ENCODE measurements around the gene PRAME.

PRAME gene

GRCh38 chr22:22553735-22554586, 5.1 kb downstream of the PRAME start (continued):
- TF ChIP-seq ZNF488 (tag by site-specific recombination; IDR thresholded peaks at IDR 0.05) = no peak
- TF ChIP-seq ZNF624 (tag by site-specific recombination; IDR thresholded peaks at IDR 0.05) = no peak
- no peak for TF ChIP-seq ZNF133 (tag by site-specific recombination; IDR thresholded peaks at IDR 0.05)
- TF ChIP-seq TCF7L2 (IDR thresholded peaks at IDR 0.05; ENCODE audit: borderline replicate concordance, low read depth, low read length) = no peak
- TF ChIP-seq ZNF747 (tag by site-specific recombination; IDR thresholded peaks at IDR 0.05) = no peak
- no peak for TF ChIP-seq ZNF266 (tag by site-specific recombination; IDR thresholded peaks at IDR 0.05; ENCODE audit: low read depth)
- TF ChIP-seq KLF1 (tag by site-specific recombination; IDR thresholded peaks at IDR 0.05) = no peak
- no peak for TF ChIP-seq ZNF362 (tag by site-specific recombination; IDR thresholded peaks at IDR 0.05)

- H3K27ac ChIP-seq (ENCODE audit: extremely low read depth, low read depth, low read length) = no peak overlapping the region
- H3K9me3 ChIP-seq (ENCODE audit: control insufficient read depth, insufficient read depth, low read depth, low read length) = no peaks in the 10 kb centered on the region
- TF ChIP-seq OVOL3 (tag by site-specific recombination; IDR thresholded peaks at IDR 0.05) = no peak
- no peak for TF ChIP-seq ZNF629 (tag by site-specific recombination; IDR thresholded peaks at IDR 0.05)
- H3K4me3 ChIP-seq (ENCODE audit: low read depth, low read length) = no peak overlapping the region
- H3K4me1 ChIP-seq (ENCODE audit: control insufficient read depth, insufficient read depth, low read length) = no peaks in the 10 kb centered on the region
- POLR2A ChIA-PET = interaction anchor here (1.6 kb wide), 1 partner anchor 44 kb away, joined by 3 read pairs; no protein-coding TSS in a partner anchor
- H3K36me3 ChIP-seq (ENCODE audit: control insufficient read depth in 2 of 2, insufficient read depth in 1 of 2, low read length in 2 of 2) = peaks cover 0 to 27% of the 10 kb centered on the region in 2 experiments; a peak in 1 of 3 replicates
- CTCF ChIA-PET = interaction anchor here (0.7 to 1.1 kb wide), 2 partner anchors 24 to 391 kb away, joined by 3 to 8 read pairs; no protein-coding TSS in a partner anchor
Measured at GRCh38 chr22:22553141-22553540, 5.9 kb downstream of the PRAME start.

- Histone ChIP-seq H3K4me1 (ENCODE audit: control insufficient read depth, insufficient read depth, low read length) (no peaks in the 10 kb centered on the region), H3K9me3 (ENCODE audit: control insufficient read depth, insufficient read depth, low read depth, low read length) (no peaks in the 10 kb centered on the region), H3K36me3 (ENCODE audit: control insufficient read depth in 2 of 2, insufficient read depth in 1 of 2, low read length in 2 of 2) (peaks cover 0 to 31% of the 10 kb centered on the region in 2 experiments; a peak in 1 of 3 replicates), H3K4me3 (ENCODE audit: low read depth, low read length) (no peak overlapping the region), H3K27ac (ENCODE audit: extremely low read depth, low read depth, low read length) (no peak overlapping the region)
- ChIA-PET POLR2A (no interaction called here), CTCF (interaction anchor here (0.7 kb wide), 1 partner anchor 391 kb away, joined by 3 read pairs; no protein-coding TSS in a partner anchor)
- TF ChIP-seq ZNF654 (tag by site-specific recombination; IDR thresholded peaks at IDR 0.05; ENCODE audit: low read depth) (0 out of 2 replicates have a peak, but pooled peaks have one; percentile 6), ATF2 (tag by site-specific recombination; IDR thresholded peaks at IDR 0.05; ENCODE audit: low read depth) (no peak), KLF17 (tag by site-specific recombination; IDR thresholded peaks at IDR 0.05) (no peak), SALL2 (tag by site-specific recombination; IDR thresholded peaks at IDR 0.05; ENCODE audit: borderline replicate concordance) (no peak), ZNF530 (tag by site-specific recombination; IDR thresholded peaks at IDR 0.05; ENCODE audit: low read depth) (no peak), MZF1 (tag by site-specific recombination; IDR thresholded peaks at IDR 0.05; ENCODE audit: borderline replicate concordance) (no peak), ZBTB48 (tag by site-specific recombination; IDR thresholded peaks at IDR 0.05) (no peak), PRDM10 (tag by site-specific recombination; IDR thresholded peaks at IDR 0.05) (no peak), ZNF843 (tag by site-specific recombination; IDR thresholded peaks at IDR 0.05) (no peak), HIC1 (tag by site-specific recombination; IDR thresholded peaks at IDR 0.05) (no peak), ZNF266 (tag by site-specific recombination; IDR thresholded peaks at IDR 0.05; ENCODE audit: low read depth) (no peak), ZBTB1 (tag by site-specific recombination; IDR thresholded peaks at IDR 0.05) (no peak)
Measured at GRCh38 chr22:22552630-22553029, 6.4 kb downstream of the PRAME start.
